ENCODE results near the gene EMB. TPM values are rescaled to one million over a fixed set of nuclear protein-coding genes. Genes with fewer than 3 reads are reported as not detected.

The EMB gene
- total and polyA plus RNA-seq, 4 donors: 0.90 to 16.1 (median 2.1) TPM

GRCh38 chr5:50447228-50447627 lies 6.1 kb upstream of the EMB start:
- DNase-seq (ENCODE audit: low spot score): no peak
- Histone ChIP-seq H3K4me1 (ENCODE audit: control insufficient read depth in 4 of 4, insufficient read depth in 4 of 4, low read length in 3 of 4) (no peaks in the 10 kb centered on the region), H3K27ac (ENCODE audit: low read depth in 1 of 2, low read length in 2 of 2) (no peak overlapping the region), H3K9me3 (ENCODE audit: control insufficient read depth in 4 of 4, low read length in 3 of 4) (peaks cover 0 to 3% (median 0%) of the 10 kb centered on the region in 4 donors), H3K36me3 (ENCODE audit: control insufficient read depth in 4 of 4, insufficient read depth in 3 of 4, low read depth in 1 of 4, low read length in 3 of 4) (no peaks in the 10 kb centered on the region), H3K27me3 (ENCODE audit: control insufficient read depth in 4 of 4, insufficient read depth in 4 of 4, low read length in 3 of 4) (peaks cover 0 to 2% (median 0%) of the 10 kb centered on the region in 4 donors), H3K9ac (ENCODE audit: low read depth in 1 of 2, low read length in 2 of 2) (no peak overlapping the region), H3K4me3 (ENCODE audit: low read depth in 1 of 3, low read length in 3 of 3) (no peak overlapping the region)
- TF ChIP-seq, protein P1, sequence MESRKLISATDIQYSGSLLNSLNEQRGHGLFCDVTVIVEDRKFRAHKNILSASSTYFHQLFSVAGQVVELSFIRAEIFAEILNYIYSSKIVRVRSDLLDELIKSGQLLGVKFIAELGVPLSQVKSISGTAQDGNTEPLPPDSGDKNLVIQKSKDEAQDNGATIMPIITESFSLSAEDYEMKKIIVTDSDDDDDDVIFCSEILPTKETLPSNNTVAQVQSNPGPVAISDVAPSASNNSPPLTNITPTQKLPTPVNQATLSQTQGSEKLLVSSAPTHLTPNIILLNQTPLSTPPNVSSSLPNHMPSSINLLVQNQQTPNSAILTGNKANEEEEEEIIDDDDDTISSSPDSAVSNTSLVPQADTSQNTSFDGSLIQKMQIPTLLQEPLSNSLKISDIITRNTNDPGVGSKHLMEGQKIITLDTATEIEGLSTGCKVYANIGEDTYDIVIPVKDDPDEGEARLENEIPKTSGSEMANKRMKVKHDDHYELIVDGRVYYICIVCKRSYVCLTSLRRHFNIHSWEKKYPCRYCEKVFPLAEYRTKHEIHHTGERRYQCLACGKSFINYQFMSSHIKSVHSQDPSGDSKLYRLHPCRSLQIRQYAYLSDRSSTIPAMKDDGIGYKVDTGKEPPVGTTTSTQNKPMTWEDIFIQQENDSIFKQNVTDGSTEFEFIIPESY (IDR thresholded peaks at IDR 0.05): no peak
- TF ChIP-seq CTCF (IDR thresholded peaks at IDR 0.05; ENCODE audit: low read depth, low read length, missing input control): no peak
- no peak for TF ChIP-seq FOXA1 (IDR thresholded peaks at IDR 0.05)
- TF ChIP-seq, protein P2, sequence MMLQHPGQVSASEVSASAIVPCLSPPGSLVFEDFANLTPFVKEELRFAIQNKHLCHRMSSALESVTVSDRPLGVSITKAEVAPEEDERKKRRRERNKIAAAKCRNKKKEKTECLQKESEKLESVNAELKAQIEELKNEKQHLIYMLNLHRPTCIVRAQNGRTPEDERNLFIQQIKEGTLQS (IDR thresholded peaks at IDR 0.05): no peak
- no peak for TF ChIP-seq GABPA (IDR thresholded peaks at IDR 0.05 in 1 of 2, conservative IDR thresholded peaks at IDR 0.05 in 1 of 2)
- TF ChIP-seq REST (IDR thresholded peaks at IDR 0.05): no peak
- no peak for TF ChIP-seq NR2F2 (IDR thresholded peaks at IDR 0.05)
- no peak for TF ChIP-seq SP1 (IDR thresholded peaks at IDR 0.05)
- TF ChIP-seq HNF4G (IDR thresholded peaks at IDR 0.05): no peak
- no peak for TF ChIP-seq FOXA2 (IDR thresholded peaks at IDR 0.05)
- no peak for TF ChIP-seq TAF1 (conservative IDR thresholded peaks at IDR 0.05)
- no peak for TF ChIP-seq EGR1 (IDR thresholded peaks at IDR 0.05; ENCODE audit: low read depth in 2 of 2)
- TF ChIP-seq RXRA (IDR thresholded peaks at IDR 0.05): no peak
- no peak for TF ChIP-seq MAX (IDR thresholded peaks at IDR 0.05)
- TF ChIP-seq YY1 (IDR thresholded peaks at IDR 0.05): no peak
- no peak for TF ChIP-seq HNF4A (conservative IDR thresholded peaks at IDR 0.05)
